Kidney epithelial cell (primary cell): ENCODE measurements around the gene ITGA6. TPM values are rescaled to one million over a fixed set of nuclear protein-coding genes. Genes with fewer than 3 reads are reported as not detected.

Source experiments
- DNase-seq: peaks from one replicate; pipeline ENCODE4 v3.0.0-alpha.2; 2010; ENCODE audit warnings: low read depth
- H3K27me3 ChIP-seq: 2 replicates; pipeline ENCODE4 v1.6.0; 2011; ENCODE audit warnings: low read length; ENCODE audit not compliant: control insufficient read depth, insufficient read depth
- H3K36me3 ChIP-seq: 2 replicates; pipeline ENCODE4 v1.5.1; 2011; ENCODE audit warnings: low read length; ENCODE audit not compliant: control insufficient read depth, insufficient read depth
- H3K4me3 ChIP-seq: 2 replicates; pipeline ENCODE4 v1.5.1; 2011; ENCODE audit warnings: low read depth, mild to moderate bottlenecking, control low read depth, low read length
- total RNA-seq: library from RNA; depleted of rRNA; stranded (reverse); fragments of >200 nt; gene quantifications from 2 replicates; pipeline ENCODE4 v1.2.3, GENCODE V29; 2015
- TF ChIP-seq, protein P1 (sequence below): IDR thresholded peaks from 2 replicates; pipeline ENCODE4 v1.5.1; 2011; ENCODE audit warnings: mild to moderate bottlenecking, moderate library complexity, low read length, control low read depth, inconsistent platforms; ENCODE audit not compliant: insufficient read depth, poor library complexity, severe bottlenecking

Gene ITGA6
- total RNA-seq, 1 donor from 2014 or later = 94.7 TPM

GRCh38 chr2:172488556-172488955 is 61.2 kb downstream of the ITGA6 start:
- DNase-seq = no peak
- no peaks in the 10 kb centered on the region for H3K36me3 ChIP-seq
- TF ChIP-seq, protein P1, sequence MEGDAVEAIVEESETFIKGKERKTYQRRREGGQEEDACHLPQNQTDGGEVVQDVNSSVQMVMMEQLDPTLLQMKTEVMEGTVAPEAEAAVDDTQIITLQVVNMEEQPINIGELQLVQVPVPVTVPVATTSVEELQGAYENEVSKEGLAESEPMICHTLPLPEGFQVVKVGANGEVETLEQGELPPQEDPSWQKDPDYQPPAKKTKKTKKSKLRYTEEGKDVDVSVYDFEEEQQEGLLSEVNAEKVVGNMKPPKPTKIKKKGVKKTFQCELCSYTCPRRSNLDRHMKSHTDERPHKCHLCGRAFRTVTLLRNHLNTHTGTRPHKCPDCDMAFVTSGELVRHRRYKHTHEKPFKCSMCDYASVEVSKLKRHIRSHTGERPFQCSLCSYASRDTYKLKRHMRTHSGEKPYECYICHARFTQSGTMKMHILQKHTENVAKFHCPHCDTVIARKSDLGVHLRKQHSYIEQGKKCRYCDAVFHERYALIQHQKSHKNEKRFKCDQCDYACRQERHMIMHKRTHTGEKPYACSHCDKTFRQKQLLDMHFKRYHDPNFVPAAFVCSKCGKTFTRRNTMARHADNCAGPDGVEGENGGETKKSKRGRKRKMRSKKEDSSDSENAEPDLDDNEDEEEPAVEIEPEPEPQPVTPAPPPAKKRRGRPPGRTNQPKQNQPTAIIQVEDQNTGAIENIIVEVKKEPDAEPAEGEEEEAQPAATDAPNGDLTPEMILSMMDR = no peak
- H3K27me3 ChIP-seq = no peaks in the 10 kb centered on the region
- no peak overlapping the region for H3K4me3 ChIP-seq

DNA sequence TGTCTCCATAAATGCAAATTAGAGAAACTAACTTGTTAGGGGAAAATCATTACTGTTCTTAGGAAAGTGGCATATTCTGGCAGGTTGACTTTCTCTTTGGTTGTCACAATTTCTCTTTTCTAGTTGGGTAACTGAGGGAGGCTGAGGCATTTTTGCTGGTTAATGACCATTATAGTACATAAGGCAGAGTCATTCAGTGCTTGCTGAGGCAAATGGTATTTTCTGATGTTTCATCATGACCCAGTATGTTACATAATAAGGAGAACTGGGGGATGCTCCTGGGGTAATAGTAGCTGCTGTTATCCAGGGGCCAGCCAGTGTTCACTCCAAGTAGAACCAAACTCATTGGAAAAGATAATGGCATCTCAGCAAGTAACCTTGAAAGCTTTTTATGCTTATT is 62.3 kb downstream of the ITGA6 start:
- DNase-seq = no peak
- Histone ChIP-seq H3K36me3 (no peaks in the 10 kb centered on the region), H3K27me3 (no peaks in the 10 kb centered on the region), H3K4me3 (no peak overlapping the region)
- TF ChIP-seq, protein P1 = no peak

- Histone ChIP-seq H3K36me3 (no peaks in the 10 kb centered on the region), H3K27me3 (no peaks in the 10 kb centered on the region)
- TF ChIP-seq, protein P1 = no peak
Observed at GRCh38 chr2:172496160-172496608, 68.8 kb downstream of the ITGA6 start.

DNA sequence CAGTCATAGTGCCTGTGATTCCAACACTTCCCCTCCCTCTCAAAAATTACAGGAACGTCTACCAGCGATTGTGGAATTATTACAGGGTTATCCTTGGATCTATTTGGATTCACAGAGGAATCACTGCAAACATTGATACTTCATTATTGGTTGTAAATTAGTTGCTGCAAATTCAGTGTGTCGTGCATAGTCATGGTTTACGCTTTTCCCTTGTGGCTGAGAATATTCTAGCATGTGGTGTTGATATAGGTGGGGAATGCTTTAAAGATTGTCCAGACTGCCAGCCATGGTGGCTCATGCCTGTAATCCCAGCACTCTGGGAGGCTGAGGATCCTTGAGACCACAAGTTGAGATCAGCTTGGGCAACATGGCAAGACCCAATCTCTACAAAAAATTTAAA is 79.8 kb downstream of the ITGA6 start:
- no peaks in the 10 kb centered on the region for H3K27me3 ChIP-seq
- DNase-seq = no peak
- peaks cover 1% of the 10 kb centered on the region for H3K36me3 ChIP-seq
- no peak overlapping the region for H3K4me3 ChIP-seq
- TF ChIP-seq, protein P1 = no peak

More at GRCh38 chr2:172496160-172496608, 68.8 kb downstream of the ITGA6 start:
- H3K4me3 ChIP-seq = no peak overlapping the region
- DNase-seq = no peak

DNA sequence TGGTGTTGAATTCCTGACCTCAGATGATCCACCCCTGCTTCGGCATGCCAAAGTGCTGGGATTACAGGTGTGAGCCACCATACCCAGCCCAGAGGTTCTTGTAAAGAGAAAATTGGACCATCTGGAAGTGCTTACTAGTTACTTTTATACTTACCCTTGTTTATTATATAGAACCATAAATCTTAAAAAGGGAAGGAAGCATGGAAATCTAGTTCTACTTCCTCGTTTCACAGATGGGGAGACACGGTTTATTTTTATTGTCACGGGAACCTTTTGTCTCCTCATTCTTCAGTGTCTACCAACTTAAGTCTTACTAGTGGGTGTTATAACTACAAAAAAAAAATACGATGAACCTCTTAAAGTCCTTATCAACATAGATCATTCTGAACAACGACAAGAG is 82.7 kb downstream of the ITGA6 start:
- Histone ChIP-seq H3K4me3 (no peak overlapping the region), H3K36me3 (no peaks in the 10 kb centered on the region), H3K27me3 (no peaks in the 10 kb centered on the region)
- no peak for DNase-seq
- TF ChIP-seq, protein P1 = no peak

DNA sequence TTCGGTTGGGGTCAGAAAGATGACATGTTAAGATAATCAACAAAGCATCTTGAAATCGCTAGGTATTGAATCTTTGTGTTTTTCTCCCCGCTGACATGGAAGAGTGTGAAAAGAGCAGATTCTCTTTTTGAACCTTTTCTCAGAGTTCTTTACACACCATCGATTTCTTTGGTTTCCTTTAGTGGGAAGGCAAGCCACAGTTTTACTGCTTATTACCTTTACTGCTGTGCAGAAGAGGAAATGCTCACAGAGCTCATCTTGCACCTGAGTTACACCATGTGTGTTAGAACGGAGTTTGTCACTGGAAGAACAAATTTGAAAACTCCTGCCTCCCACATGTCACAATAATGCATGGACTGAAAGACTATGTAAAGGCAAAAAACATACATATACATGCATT is 83.2 kb downstream of the ITGA6 start:
- no peaks in the 10 kb centered on the region for H3K36me3 ChIP-seq
- TF ChIP-seq, protein P1 = no peak
- no peak overlapping the region for H3K4me3 ChIP-seq
- no peak for DNase-seq
- no peaks in the 10 kb centered on the region for H3K27me3 ChIP-seq
